A549 treated with CORT108297 at 1 μM for 4 hours (cell line): ENCODE measurements around the gene TOMM7. TPM values are rescaled to one million over a fixed set of nuclear protein-coding genes. Genes with fewer than 3 reads are reported as not detected.

Source experiments
- total RNA-seq: library from RNA; stranded (reverse); fragments of 200-300 nt; extraction: Qiagen RNA extraction; gene quantifications from 5 replicates; pipeline ENCODE4 v1.2.3, GENCODE V29; 2022

The TOMM7 gene
- 430 to 1,226 TPM (median 470 TPM) in 5 replicates for total RNA-seq

DNA sequence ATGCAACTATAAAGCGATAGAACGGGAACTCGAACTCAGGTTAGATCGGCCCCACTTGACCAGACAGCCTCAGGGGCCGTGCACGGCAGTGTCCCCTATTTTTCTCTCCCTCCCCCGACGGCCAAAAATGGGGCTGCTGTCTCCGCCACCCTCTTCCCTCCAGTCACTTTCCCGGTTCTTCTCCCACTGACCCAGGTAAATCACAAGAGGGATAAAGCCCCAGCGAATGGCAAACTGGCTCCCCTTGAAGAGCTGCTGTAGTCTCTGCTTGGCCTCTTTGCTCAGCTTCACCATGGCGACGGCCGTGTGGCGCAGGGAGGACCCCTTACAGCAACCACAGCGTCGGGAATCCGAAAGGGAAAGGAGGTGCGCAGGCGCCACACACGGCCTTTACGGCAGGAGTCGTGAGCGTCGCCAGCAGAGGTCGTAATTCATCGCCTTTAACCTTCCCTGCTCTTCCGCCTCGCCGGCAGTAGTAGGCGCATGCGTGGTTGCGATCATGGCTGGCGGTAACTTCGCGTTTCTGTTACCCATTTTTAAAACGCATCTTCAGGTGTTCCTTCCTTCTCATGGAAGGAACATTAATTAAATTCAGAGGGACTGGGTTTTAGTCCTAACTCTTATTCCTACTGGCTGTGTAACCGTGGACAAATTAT lies at the start of gene TOMM7:
Gene TOMM7 (minus strand): TSS at position 364 of the 656 bp plus-strand sequence. CDS start 70 bp downstream, at position 294.

Other genes with a start within 250 kb of the TOMM7 start
- 0.59 to 4.5 TPM (median 2.5 TPM) in 5 replicates for gene IL6, start 95.6 kb downstream of the TOMM7 start, total RNA-seq
- 15.3 to 23.9 TPM (median 19.5 TPM) in 5 replicates for gene HYCC1, start 191.3 kb upstream of the TOMM7 start, total RNA-seq